Activated T-cell treated with anti-CD3 and anti-CD28 coated beads, Interleukin-2, amount 50 U/mL, for 1 hour (primary cell): ENCODE measurements around the gene TNN.
A peak's percentile ranks its signal among the peaks of the same experiment; 100 is the strongest.

Source experiments
- DNase-seq: peaks from one replicate; pipeline ENCODE4 v3.0.0-alpha.2; 2020

TNN gene

GRCh38 chr1:175148068-175148467 lies 80.4 kb downstream of the TNN start:
- DNase-seq, result no peak

- no peak for DNase-seq
These were observed 83.1 kb downstream of the TNN start for GRCh38 chr1:175150596-175151319.

DNA sequence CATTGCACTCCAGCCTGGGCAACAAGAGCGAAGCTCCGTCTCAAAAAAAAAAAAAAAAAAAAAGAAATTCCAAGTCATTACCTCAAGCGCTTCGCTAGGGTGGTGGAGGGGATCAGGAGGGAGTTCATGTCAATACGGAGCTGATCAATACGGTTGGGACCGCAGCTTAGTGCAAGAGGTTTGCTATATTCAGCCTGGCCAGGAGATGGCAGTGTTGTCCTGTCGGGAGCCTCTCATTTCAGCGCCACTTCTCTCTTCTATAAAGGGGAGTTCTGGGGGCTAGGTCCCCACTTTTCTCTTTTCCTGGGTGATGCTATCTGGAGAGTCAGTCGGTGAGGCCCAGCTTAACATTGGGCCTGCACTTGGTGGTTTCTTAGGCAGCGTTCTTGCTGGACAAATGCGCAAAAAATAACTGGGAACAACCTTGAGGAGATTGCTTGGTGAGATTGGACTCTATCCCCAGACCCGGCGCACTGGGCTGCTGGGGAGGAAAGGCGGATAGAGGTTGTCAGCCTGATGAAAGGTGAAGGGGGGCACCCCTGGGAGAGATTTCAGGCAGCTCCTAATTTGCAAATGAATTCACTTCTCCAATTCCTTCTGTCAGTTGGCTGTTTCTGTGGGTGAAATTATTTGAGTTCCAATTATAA lies 84.5 kb downstream of the TNN start:
- DNase-seq, result peak; percentile 73

- DNase-seq, result peak; percentile 80
These were observed 87.2 kb downstream of the TNN start for GRCh38 chr1:175154629-175155472.

GRCh38 chr1:175155473-175155856 lies 87.8 kb downstream of the TNN start:
- no peak for DNase-seq

GRCh38 chr1:175155936-175156335 lies 88.3 kb downstream of the TNN start:
- no peak for DNase-seq

DNA sequence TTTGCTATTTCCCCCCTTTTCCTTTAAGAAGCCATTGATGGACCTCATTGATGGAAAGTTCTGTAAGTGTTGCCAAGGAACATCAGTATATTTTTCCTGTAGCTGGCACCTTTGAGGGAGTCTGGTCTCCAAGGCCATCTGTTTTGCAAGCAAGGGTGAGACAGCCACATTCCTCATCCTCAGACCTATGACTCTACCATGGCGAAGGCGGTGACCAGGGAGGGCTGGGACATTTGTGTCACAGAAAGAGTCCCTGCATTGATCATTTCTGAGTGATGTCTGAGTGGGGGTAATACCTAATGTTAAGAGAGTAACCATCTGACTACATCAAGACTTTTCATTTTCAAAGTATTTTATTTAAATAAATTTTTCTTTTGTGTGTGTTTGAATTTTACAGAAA lies 89.6 kb downstream of the TNN start:
- no peak for DNase-seq

- DNase-seq, result no peak
These were observed 90.5 kb downstream of the TNN start for GRCh38 chr1:175158170-175158591.

GRCh38 chr1:175162955-175163354 lies 95.3 kb downstream of the TNN start:
- no peak for DNase-seq

DNA sequence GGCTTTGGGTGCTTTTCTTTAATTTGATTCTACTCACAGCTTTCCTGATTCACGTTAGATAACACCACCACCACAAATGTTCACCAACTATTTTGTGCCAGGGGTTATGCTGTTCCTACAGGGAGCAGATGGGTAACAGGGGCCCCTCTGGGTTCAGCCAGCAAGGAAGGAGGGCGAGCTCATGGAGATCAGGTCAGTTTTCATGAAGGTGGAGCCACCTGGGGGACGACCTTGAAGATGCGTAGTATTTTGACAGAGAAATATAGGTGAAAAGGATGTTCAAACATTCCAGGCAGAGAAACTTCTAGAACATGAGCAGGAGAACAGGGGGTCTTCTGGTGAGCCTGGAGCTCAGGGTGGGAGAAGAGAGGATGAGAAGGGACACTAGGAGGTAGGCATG lies 96.1 kb downstream of the TNN start:
- DNase-seq, result no peak

DNA sequence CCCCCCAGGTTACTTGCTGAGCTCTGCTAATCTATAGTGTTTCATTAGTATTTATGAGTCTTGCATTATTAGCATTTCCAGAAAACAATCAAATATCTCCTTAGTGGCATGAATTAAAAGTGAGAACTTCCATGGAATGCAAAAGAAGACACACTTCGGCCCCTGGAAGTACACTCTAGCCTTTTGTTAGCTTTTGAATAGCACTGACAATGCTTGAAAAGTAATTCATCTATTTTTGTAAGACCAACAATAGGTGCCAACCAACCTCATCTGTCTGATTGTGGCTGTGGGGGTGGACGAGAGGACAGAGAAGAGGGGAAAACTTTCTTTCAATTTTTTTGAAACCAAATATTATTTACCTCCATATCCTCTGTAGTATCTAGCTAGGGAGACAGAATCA lies 97.1 kb downstream of the TNN start:
- DNase-seq, result no peak

GRCh38 chr1:175166746-175167145 lies 99.1 kb downstream of the TNN start:
- DNase-seq, result no peak

DNA sequence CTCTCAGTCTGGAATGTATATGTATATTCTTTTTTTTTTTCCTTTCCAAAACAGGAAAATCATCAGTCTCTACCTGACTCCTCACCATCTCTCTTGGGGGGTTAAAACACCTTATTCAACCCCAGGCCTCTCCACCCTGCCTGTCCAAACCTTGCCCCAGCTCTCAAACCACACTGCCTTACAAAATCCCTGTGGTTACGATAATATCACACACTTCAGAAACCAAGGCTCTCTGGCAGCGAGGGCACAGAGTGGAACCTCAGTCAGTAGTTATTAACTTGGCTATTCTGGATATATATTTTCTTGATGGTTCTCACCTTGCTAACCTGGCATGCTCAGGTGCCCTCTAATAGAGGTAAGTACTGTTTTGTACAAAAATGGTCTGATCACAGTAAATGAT lies 100.2 kb downstream of the TNN start:
- DNase-seq, result no peak

DNA sequence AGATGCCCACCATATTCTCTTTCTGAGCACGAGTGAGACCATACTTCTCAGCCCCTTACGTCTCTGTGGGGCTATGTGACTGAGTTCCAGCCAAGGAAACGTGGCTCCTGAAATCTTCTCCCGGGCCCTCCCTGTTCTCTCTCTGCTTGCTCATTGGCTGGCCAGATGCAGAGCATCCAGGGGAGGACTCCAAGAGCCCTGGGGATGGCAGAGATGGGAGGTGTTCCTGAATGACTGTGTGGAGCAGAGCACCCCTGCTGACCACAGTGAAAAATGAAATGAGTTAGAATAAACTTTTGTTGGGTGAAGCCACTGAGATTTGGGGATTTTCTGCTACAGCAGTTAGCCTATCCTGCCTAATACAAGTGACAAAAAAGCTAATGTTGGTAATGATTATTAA lies 101.1 kb downstream of the TNN start:
- DNase-seq, result no peak

GRCh38 chr1:175169286-175170018 lies 101.8 kb downstream of the TNN start:
- no peak for DNase-seq

- no peak for DNase-seq
These were observed 103.6 kb downstream of the TNN start for GRCh38 chr1:175171036-175171913.

- DNase-seq, result no peak
These were observed 104.9 kb downstream of the TNN start for GRCh38 chr1:175172503-175172902.

DNA sequence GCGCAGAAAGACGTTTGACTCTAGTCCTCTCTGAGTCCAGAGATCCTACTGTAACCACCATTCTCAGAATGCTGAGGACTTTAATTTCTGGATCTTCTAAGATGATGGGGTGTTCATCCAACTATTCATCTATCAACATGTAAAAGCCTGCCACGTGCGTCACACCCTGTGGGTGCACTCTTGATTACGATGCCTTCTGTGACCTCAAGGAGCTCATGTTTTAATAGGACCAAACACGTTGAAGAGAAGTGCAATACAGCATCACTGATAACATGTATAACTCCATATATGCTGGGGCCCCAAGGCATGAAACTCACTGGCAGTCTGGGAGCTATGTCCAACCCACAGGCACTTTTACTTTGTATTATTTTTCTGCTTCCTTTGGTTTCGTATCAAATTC lies 105.9 kb downstream of the TNN start:
- no peak for DNase-seq

DNA sequence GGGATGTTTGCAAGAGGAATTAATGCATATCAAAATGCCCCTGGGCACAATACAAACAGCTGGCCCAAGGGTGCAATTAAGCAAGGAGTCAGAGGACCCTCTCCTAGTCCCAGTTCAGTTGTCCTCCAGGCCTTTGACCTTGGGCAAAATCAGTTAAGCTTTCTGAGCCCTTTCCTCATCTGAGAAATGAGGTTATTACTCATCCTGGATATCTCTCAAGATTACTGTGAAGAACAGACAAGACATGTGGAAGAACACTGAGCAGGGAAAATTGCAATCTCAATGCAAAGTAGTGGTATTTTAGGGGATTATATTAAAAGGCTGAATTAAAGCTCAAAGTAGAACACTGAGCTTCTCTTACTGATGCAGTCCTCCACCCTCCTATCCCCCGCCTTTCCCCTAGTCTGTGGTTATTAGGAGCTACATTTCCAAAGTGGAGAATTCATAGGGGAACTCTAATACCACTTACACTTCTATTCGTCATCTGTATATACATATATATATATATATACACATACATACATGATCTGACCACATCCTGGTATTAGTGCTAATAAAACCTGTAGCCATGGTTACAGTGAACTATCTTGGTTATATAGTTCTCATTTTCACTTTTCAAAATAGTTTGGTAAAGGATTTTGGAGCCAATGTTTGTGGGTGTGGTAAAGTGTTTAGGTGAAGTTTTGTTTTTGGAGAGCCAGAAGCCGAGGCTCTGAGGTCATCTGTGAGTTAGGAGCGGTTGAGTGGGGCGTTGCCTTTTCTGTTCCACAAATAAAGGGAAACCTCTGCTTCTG lies 106.9 kb downstream of the TNN start:
- DNase-seq, result no peak

GRCh38 chr1:175176246-175176645 lies 108.6 kb downstream of the TNN start:
- no peak for DNase-seq

GRCh38 chr1:175178056-175178455 lies 110.4 kb downstream of the TNN start:
- DNase-seq, result no peak
